Measurements from ENCODE around the gene SOX5. TPM values are rescaled to one million over a fixed set of nuclear protein-coding genes. Genes with fewer than 3 reads are reported as not detected.

Gene SOX5
- total RNA-seq (10 to 100 TPM in 3 of 4 donors, 1 to 10 TPM in 1; 9.4 to 16.3 (median 12.0) TPM), polyA plus RNA-seq (under 1 TPM; 0.23 to 0.80 (median 0.60) TPM)

- DNase-seq, result peak; percentile 70
- H3K4me1 ChIP-seq, result peaks cover 0 to 16% (median 8%) of the 10 kb centered on the region in 4 donors
- H3K9me3 ChIP-seq, result no peaks in the 10 kb centered on the region
- intact Hi-C loops (cut with DNase I), result no loop called here
- peak within 1 kb of the TSS in 2 of 4 donors; percentile 13 to 15 for H3K27ac ChIP-seq
- 2 to 7% methylated on average over 13 of the region's 13 CpGs for whole genome bisulfite sequencing, 2 donors
- TF ChIP-seq CTCF (IDR thresholded peaks at IDR 0.05) (peak in 1 of 4 experiments; percentile 21), EP300 (IDR thresholded peaks at IDR 0.05) (no peak), POLR2AphosphoS5 (IDR thresholded peaks at IDR 0.05) (no peak), POLR2A (IDR thresholded peaks at IDR 0.05) (no peak)
- H3K27me3 ChIP-seq, result peaks cover 0 to 10% (median 0%) of the 10 kb centered on the region in 3 donors
- no peaks in the 10 kb centered on the region for H3K36me3 ChIP-seq
- peak within 1 kb of the TSS; percentile 15 to 48 (median 48) for H3K4me3 ChIP-seq
Observed at GRCh38 chr12:23949348-23950209, at the start of gene SOX5. SOX5 (minus strand) TSS chr12:23949670; CDS start chr12:23949601, 69 bp downstream.

GRCh38 chr12:23987046-23987445 lies 37.6 kb upstream of the SOX5 start:
- 95 to 96% methylated on average over 1 of the region's 1 CpG for WGBS, 2 donors
- no peak overlapping the region for H3K4me3 ChIP-seq
- H3K27ac ChIP-seq, result no peak overlapping the region
- no peak for DNase-seq
- no peaks in the 10 kb centered on the region for H3K27me3 ChIP-seq
- H3K36me3 ChIP-seq, result no peaks in the 10 kb centered on the region
- intact Hi-C loops (cut with DNase I), result no loop called here
- no peaks in the 10 kb centered on the region for H3K4me1 ChIP-seq
- H3K9me3 ChIP-seq, result no peaks in the 10 kb centered on the region
- no peak for TF ChIP-seq POLR2AphosphoS5 (IDR thresholded peaks at IDR 0.05)
- TF ChIP-seq CTCF (IDR thresholded peaks at IDR 0.05), result no peak
- no peak for TF ChIP-seq POLR2A (IDR thresholded peaks at IDR 0.05)
- no peak for TF ChIP-seq EP300 (IDR thresholded peaks at IDR 0.05)

DNA sequence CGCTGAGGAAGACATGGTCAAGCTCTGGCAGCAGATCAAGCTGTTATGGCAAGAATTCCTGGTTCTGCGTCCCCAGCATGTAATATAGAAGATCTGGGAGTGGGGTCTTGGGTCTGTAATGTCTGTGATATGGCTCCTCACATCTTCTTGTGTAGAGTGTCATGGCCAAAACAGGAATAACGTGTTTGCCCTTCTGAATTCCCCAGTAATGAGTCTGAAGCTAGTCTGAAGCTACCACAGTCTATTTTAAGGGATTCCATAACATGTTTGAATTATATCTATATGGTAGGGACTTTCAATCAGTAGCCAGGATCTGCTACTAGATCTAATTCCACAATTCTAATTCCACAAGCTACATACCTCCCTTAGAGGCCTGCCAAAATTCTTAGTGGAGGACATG lies 31.4 kb upstream of the SOX5 start:
- H3K27ac ChIP-seq, result no peak overlapping the region
- intact Hi-C loops (cut with DNase I), result no loop called here
- no peaks in the 10 kb centered on the region for H3K4me1 ChIP-seq
- no peaks in the 10 kb centered on the region for H3K9me3 ChIP-seq
- DNase-seq, result no peak
- no peaks in the 10 kb centered on the region for H3K36me3 ChIP-seq
- TF ChIP-seq CTCF (IDR thresholded peaks at IDR 0.05), result no peak
- no peak for TF ChIP-seq EP300 (IDR thresholded peaks at IDR 0.05)
- TF ChIP-seq POLR2A (IDR thresholded peaks at IDR 0.05), result no peak
- TF ChIP-seq POLR2AphosphoS5 (IDR thresholded peaks at IDR 0.05), result no peak
- no peaks in the 10 kb centered on the region for H3K27me3 ChIP-seq
- WGBS, 2 donors, result 80 to 84% methylated on average over 3 of the region's 3 CpGs
- no peak overlapping the region for H3K4me3 ChIP-seq

DNA sequence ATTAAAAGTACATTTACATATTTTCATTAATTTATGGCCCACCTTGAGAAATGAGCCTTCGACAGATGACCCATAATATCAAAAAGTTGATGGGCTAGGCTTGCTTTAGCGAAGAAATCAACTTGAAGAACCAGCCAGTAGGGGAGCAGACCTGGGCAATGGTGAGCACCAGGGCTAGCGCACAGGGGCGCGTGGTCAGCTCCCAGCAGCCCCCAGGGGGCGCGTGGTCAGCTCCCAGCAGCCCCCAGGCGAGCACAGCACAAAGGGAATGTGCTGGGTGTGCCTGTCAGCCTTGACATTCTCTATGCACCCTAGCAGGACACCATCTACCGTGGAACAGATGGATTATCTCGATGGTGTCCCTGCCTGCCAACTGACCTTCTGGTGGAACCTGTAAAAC lies 15.3 kb upstream of the SOX5 start:
- no peak for TF ChIP-seq EP300 (IDR thresholded peaks at IDR 0.05)
- TF ChIP-seq POLR2A (IDR thresholded peaks at IDR 0.05), result no peak
- TF ChIP-seq CTCF (IDR thresholded peaks at IDR 0.05), result no peak
- no peak for TF ChIP-seq POLR2AphosphoS5 (IDR thresholded peaks at IDR 0.05)
- no peak for DNase-seq
- WGBS, 2 donors, result 83 to 90% methylated on average over 10 of the region's 10 CpGs
- intact Hi-C loops (cut with DNase I), result no loop called here
- Histone ChIP-seq H3K27me3 (no peaks in the 10 kb centered on the region), H3K27ac (no peak overlapping the region), H3K4me3 (no peak overlapping the region), H3K36me3 (no peaks in the 10 kb centered on the region), H3K9me3 (no peaks in the 10 kb centered on the region), H3K4me1 (no peaks in the 10 kb centered on the region)

Measured in sigmoid colon (tissue), 7 donors.